Left ventricle myocardium inferior (tissue), 1 donor: Measurements from ENCODE around the gene ADAMTS9. TPM values are rescaled to one million over a fixed set of nuclear protein-coding genes. Genes with fewer than 3 reads are reported as not detected.

Source experiments
- DNase-seq: peaks from one replicate; pipeline ENCODE4 v3.0.0-alpha.2; 2020
- H3K27ac ChIP-seq: fragments of 200-600 bp; replicated peaks from 2 replicates; pipeline ENCODE4 v1.8.0; 2021
- H3K27me3 ChIP-seq: fragments of 200-600 bp; 2 replicates; pipeline ENCODE4 v1.8.0; 2021; ENCODE audit warnings: low read depth
- H3K36me3 ChIP-seq: fragments of 200-600 bp; 2 replicates; pipeline ENCODE4 v1.8.0; 2021
- H3K4me1 ChIP-seq: fragments of 200-600 bp; 2 replicates; pipeline ENCODE4 v1.8.0; 2021
- H3K4me3 ChIP-seq: fragments of 200-600 bp; 2 replicates; pipeline ENCODE4 v1.8.0; 2021; ENCODE audit warnings: mild to moderate bottlenecking, moderate library complexity
- H3K9me3 ChIP-seq: fragments of 200-600 bp; replicated peaks from 2 replicates; pipeline ENCODE4 v1.8.0; 2021
- intact Hi-C: fragments of 100-400 bp; cut with micrococcal nuclease; formaldehyde crosslinking; loops from one replicate; pipeline ENCODE4 v1.11.0; 2022
- total RNA-seq: library from RNA; stranded (reverse); fragmentation: NEBNext Ultra II Directional; extraction: Animal tissue kit (Norgen Biotek cat#: 25700); gene quantifications from one replicate; pipeline ENCODE4 v1.2.1, GENCODE V29; 2021
- TF ChIP-seq, protein P1 (sequence below): fragments of 200-600 bp; IDR thresholded peaks from 2 replicates; pipeline ENCODE4 v1.8.0; 2021; ENCODE audit warnings: antibody characterized with exemption, mild to moderate bottlenecking, borderline replicate concordance
- donor health status: DM: no; HTN: yes; CAD: no; lungs with severe emphysema.

Gene ADAMTS9
- total RNA-seq, 1 donor from 2014 or later = 14.7 TPM

DNA sequence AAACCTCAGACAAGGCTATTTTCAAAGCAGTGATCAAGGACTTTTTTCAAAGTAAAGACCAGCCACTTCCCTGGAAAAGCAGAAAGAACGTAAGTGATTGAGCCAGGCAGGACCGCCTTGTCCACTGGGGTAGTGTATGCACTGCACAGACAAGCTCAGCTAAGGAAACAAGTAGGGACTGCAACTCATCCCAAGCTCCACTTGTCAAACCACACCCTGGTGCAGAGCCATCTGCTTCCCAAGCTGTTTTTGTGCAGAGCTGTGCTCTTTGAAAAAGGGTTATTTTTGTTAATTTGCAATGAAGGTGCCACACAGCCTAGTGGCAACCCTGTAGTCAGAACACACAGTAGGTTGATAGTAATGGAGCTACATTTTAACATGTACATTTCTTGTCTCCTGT lies 193.3 kb downstream of the ADAMTS9 start:
- Histone ChIP-seq H3K27me3 (peaks cover 48% of the 10 kb centered on the region), H3K36me3 (no peaks in the 10 kb centered on the region), H3K9me3 (no peaks in the 10 kb centered on the region), H3K4me3 (no peak overlapping the region), H3K4me1 (peaks cover under 1% of the 10 kb centered on the region), H3K27ac (no peak overlapping the region)
- TF ChIP-seq, protein P1, sequence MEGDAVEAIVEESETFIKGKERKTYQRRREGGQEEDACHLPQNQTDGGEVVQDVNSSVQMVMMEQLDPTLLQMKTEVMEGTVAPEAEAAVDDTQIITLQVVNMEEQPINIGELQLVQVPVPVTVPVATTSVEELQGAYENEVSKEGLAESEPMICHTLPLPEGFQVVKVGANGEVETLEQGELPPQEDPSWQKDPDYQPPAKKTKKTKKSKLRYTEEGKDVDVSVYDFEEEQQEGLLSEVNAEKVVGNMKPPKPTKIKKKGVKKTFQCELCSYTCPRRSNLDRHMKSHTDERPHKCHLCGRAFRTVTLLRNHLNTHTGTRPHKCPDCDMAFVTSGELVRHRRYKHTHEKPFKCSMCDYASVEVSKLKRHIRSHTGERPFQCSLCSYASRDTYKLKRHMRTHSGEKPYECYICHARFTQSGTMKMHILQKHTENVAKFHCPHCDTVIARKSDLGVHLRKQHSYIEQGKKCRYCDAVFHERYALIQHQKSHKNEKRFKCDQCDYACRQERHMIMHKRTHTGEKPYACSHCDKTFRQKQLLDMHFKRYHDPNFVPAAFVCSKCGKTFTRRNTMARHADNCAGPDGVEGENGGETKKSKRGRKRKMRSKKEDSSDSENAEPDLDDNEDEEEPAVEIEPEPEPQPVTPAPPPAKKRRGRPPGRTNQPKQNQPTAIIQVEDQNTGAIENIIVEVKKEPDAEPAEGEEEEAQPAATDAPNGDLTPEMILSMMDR = no peak
- intact Hi-C loops = no loop called here
- DNase-seq = no peak

GRCh38 chr3:64493149-64493548 lies 194.7 kb downstream of the ADAMTS9 start:
- no peaks in the 10 kb centered on the region for H3K36me3 ChIP-seq
- TF ChIP-seq, protein P1 = no peak
- no peaks in the 10 kb centered on the region for H3K9me3 ChIP-seq
- H3K27me3 ChIP-seq = peaks cover 57% of the 10 kb centered on the region
- DNase-seq = no peak
- H3K4me1 ChIP-seq = peaks cover 8% of the 10 kb centered on the region
- no peak overlapping the region for H3K27ac ChIP-seq
- intact Hi-C loops = no loop called here
- H3K4me3 ChIP-seq = no peak overlapping the region

DNA sequence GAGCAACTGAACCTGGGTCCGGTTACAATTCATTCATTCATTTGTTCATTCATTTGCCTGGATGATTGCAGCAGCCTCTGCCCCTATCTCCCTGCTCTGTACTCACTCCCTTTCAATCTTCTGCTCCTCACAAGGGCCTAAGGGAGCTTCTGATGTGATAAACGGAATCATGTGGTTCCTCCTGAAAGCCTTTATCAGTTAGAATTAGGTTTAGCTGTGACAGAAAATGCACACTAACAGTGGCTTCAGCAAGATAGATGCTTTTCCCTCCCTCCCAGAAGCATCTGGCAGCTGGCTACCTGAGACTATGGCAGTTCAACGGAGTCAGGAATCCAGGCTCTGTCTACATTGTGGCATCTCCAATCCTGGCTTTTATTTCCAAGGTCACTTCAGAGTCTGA lies 196.0 kb downstream of the ADAMTS9 start:
- no peak for DNase-seq
- Histone ChIP-seq H3K4me1 (peaks cover 8% of the 10 kb centered on the region), H3K36me3 (no peaks in the 10 kb centered on the region), H3K4me3 (no peak overlapping the region), H3K27me3 (peaks cover 57% of the 10 kb centered on the region), H3K9me3 (no peaks in the 10 kb centered on the region), H3K27ac (no peak overlapping the region)
- TF ChIP-seq, protein P1 = no peak
- intact Hi-C loops = no loop called here

DNA sequence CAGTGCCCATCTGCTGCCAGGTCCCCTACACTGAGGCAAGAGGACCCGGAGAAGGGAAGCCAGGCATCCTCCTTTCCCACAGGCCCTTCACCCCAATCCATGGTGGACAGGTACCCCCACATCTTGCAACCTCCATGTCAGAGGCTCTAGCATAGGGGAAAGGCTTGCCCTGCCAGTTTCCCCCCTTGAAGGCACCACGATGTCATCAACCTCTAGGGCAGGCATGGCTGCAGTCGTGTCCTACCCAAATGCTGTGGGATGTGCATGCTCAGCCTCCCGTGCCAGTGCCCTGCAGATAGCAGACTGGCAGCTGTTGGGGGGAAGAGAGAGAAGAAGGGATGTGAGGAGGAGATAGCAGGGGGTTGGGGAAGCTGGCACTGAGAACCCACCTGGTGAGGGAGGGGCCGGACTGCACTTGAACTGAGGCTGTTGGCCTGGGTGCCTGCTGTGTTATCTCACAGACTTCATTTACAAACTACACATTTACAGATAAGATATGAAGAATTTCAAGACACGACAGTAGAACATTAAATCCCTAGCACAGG lies 197.5 kb downstream of the ADAMTS9 start:
- TF ChIP-seq, protein P1 = no peak
- intact Hi-C loops = no loop called here
- peaks cover 8% of the 10 kb centered on the region for H3K4me1 ChIP-seq
- peaks cover 60% of the 10 kb centered on the region for H3K27me3 ChIP-seq
- no peak overlapping the region for H3K4me3 ChIP-seq
- no peak overlapping the region for H3K27ac ChIP-seq
- DNase-seq = no peak
- H3K36me3 ChIP-seq = no peaks in the 10 kb centered on the region
- H3K9me3 ChIP-seq = no peaks in the 10 kb centered on the region

DNA sequence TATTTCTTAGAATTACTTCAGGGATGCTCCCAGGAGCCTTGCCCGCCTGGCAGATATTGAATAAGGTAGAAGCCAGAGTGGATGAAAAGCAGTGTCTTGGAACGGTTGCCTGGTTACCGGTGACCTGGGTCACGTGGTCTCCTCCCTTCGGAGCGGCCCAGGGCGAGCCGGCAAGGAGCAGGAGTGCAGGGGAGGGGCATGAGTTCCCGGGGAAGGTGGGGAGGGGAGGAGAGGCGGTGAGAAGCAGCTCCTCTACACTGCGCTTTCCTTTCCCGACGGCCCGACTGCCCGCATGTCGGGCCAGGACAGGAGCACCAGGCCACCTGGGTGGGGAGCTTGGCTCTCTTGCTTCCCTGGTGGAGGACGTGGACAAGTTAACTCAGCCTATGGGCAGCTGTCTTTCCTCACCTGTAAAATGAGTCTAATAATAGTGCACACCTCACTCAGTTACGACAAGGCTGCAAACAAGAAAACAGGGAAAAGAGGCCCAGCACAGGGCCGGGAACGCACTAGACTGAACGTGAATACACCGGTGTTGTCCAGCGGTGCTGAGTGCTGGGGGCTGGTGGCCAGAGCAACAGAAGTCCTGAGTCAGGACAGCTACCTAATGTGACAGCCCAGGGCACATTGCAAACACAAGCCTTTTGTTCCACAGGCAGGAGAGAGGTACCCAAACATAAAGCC lies 198.3 kb downstream of the ADAMTS9 start:
- Histone ChIP-seq H3K27me3 (peaks cover 66% of the 10 kb centered on the region), H3K4me1 (peaks cover 10% of the 10 kb centered on the region), H3K27ac (no peak overlapping the region), H3K4me3 (peak overlapping the region; percentile 23), H3K9me3 (no peaks in the 10 kb centered on the region), H3K36me3 (no peaks in the 10 kb centered on the region)
- intact Hi-C loops = no loop called here
- DNase-seq = no peak
- TF ChIP-seq, protein P1 = no peak
